Activated T-helper 1 cell treated with Interleukin-2 at 50 U/mL for 16 hours (primary cell): ENCODE results near the gene MRPS26.
"Not testable (repeated sequence)": the region's sequence is repeated elsewhere in the genome, so short reads cannot be mapped to it uniquely, and the experiment has no call there.

Source experiments
- DNase-seq: peaks from one replicate; pipeline ENCODE4 v3.0.0-alpha.2; 2020; ENCODE audit warnings: low read depth

Gene MRPS26

DNA sequence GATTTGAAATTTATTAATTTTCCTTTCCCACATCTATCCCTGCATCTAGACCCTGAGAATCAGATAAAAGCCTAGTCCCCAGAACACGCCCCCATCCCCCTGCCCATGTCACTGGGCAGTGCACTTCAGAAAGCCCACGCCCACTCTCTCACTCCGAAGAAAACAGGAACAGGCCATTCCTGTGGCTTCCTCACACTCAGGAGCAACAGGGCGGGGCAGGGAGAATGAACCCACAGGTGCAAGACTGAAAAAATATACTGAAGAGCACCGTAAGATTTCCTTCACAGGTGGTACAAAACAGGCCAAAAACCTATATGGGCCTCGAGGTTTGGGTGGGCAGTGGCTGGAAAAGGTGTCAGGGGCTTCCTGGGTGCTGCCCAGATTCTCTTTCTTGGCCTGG, 29.0 kb downstream of the MRPS26 start:
- no peak for DNase-seq

- DNase-seq, result not testable (repeated sequence)
Measured at GRCh38 chr20:3075315-3075714, 29.5 kb downstream of the MRPS26 start.

DNA sequence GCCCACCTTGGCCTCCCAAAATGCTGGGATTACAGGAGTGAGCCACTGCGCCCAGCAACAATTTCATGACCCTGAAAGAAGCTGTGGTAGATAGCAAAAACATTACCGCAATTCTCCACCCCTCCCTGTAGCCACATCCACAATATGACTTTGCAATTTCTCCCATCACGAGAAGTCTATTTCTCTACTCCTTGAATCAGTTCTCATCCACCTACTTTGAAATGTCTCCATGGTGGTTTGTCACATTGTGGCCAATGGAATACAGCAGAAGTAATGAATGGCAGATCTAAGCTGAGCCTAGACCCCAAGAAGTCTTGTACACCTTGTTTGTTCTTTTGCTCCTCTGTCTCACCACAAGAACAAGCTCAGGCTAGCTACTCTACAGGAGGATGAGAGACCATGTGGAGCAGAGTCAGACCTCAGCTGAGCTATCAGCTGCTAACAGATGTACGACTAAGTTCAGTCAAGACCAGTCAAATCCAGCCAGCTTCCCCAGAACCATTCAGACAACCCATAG, 31.8 kb downstream of the MRPS26 start:
- DNase-seq, result no peak

DNA sequence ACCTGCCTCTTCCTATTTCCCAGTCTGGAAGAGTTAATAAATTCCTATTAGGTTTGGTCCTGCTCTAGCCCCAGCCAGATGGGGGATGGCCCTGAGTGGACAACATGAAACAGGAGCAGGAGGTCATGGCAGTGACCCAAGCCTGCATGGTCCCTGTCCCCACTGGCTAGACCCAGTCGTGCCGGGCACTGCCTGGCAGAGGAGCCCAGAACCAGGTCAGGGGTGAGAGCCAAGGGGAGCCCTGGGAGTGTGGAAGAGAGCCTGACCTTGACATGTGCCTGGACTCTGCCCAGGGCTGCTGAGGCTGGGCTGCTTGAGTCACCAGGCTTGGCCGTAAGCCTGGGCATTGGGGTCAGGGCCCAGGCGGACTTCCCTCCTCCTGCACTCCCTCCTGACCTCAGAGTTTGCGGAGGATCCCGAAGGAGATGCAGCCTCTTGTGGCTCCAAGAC, 35.1 kb downstream of the MRPS26 start:
- no peak for DNase-seq

GRCh38 chr20:3081641-3082040, 35.8 kb downstream of the MRPS26 start:
- DNase-seq, result no peak

DNA sequence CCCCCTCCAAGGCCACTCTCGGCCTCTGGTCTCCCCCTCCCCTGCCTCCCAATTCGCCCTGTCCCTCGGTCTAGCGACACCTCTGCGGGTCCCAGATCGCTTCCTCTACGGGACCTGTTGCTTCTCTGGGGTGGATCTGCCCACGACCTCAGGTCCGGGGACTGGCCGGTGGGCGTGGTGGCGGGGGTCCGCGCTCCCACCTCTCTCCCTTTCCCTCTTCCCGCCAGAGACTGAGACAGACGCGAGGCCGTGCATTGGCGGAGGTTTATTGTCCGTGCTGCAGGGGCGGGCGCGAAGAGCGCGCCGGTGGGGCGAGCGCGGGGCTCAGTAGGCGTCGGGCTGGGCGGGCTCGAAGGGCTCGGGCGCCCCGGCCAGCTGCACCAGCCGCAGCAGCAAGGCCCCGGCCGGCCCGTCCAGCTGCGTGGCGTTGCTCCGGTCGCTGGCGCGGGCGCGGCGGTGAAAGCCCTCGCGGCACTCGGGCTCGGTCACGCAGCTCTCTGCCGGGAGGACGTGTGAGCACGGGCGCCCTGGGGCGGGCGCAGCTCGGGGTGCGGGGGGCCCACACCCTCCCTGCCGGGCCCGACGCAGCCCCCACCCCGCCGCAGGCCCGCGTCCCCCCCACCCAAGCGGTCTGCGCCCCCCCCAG, 36.6 kb downstream of the MRPS26 start:
- no peak for DNase-seq

- no peak for DNase-seq
Measured at GRCh38 chr20:3082955-3083952, 37.4 kb downstream of the MRPS26 start.

- DNase-seq, result no peak
Measured at GRCh38 chr20:3084283-3084985, 38.6 kb downstream of the MRPS26 start, which contains the start of gene AVP. Gene AVP (minus strand): TSS chr20:3084724. CDS start chr20:3084674, 50 bp downstream.

- DNase-seq, result no peak
Measured at GRCh38 chr20:3084986-3085360, 39.1 kb downstream of the MRPS26 start.

DNA sequence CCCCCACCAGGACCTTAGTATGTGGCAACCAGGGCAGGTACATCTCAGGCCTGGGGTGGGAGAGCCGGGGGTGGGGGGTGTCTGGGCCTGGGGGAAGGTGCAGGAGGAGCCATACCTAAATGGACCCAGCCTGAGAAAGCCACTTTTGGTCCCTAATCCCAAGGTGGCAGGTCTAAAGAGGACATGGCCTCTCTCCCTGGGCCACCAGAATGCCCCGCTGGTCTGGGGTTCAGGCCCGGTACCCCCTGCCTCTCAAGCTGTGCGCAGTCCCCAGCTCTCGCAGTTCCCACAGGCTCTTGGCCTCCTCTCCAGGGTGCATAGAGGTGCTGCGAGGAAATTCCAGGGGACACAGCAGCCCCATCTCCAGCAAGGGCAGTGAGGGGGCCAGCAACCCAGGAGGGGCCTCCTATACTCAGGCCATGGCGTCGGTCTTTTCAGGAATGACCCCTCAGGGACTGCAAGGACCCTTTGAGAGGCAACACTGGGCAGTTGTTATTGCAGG, 39.8 kb downstream of the MRPS26 start:
- no peak for DNase-seq

DNA sequence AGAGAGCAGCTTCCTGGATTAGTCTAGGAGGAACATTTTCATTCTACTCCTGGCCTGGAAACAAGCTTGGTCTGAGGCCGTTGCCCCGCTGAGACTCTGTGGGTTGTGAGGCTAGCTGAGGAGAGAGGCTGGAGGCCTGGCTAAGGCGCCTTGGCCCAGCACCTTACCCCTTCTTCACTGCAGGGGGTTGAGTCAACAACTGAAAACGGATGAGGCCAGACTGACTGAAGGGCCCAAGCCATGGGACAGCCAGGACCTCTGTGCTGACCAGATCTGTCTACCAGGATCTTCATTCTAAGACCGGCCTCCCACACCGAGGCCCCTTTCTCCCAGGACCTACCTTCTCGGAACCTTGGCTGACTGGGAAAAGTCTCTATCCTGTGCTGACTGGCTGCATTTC, 42.2 kb downstream of the MRPS26 start:
- no peak for DNase-seq

- no peak for DNase-seq
Measured at GRCh38 chr20:3090565-3090964, 44.7 kb downstream of the MRPS26 start.

- DNase-seq, result no peak
Measured at GRCh38 chr20:3092611-3093379, 46.9 kb downstream of the MRPS26 start.

GRCh38 chr20:3093861-3094361, 48.1 kb downstream of the MRPS26 start:
- DNase-seq, result no peak

- no peak for DNase-seq
Measured at GRCh38 chr20:3094848-3095629, 49.2 kb downstream of the MRPS26 start.
